Fibroblast of pulmonary artery (primary cell): ENCODE results near the gene ZNF618.
A peak's percentile ranks its signal among the peaks of the same experiment; 100 is the strongest.

Experiments used
- DNase-seq: peaks from one replicate; pipeline ENCODE4 v3.0.0-alpha.2; 2010; ENCODE audit warnings: low read depth
- H3K4me3 ChIP-seq: replicated peaks from 2 replicates; pipeline ENCODE4 v1.5.1; 2011; ENCODE audit warnings: low read depth, mild to moderate bottlenecking, control low read depth, low read length, moderate library complexity
- CTCF ChIP-seq: IDR thresholded peaks from 2 replicates; pipeline ENCODE4 v1.5.1; 2011; ENCODE audit warnings: mild to moderate bottlenecking, control low read depth, low read length, inconsistent platforms; ENCODE audit errors: missing control alignments

The ZNF618 gene

DNA sequence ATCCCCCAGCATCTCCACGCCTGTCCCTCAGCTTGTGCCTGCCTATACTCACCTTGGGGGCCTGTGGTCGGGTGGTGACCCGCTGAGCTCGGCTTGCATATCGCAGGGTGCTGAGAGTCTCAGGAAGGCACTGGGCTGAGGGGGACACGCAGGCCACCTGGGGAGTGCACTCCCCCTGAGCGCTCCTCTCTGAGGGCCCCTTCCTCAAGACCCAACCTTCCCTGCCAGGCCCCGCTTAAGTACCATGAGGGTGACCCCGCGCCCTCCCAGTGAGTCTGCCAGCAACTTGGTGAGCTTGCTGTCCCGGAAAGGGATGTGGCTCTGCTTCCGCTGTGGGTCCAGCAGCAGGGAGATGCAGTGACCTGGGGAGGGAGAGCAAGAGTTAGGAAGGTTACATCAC lies 218.9 kb downstream of the ZNF618 start:
- H3K4me3 ChIP-seq: no peak overlapping the region
- DNase-seq: no peak
- TF ChIP-seq CTCF: no peak

GRCh38 chr9:114096041-114096511 lies 220.0 kb downstream of the ZNF618 start:
- no peak overlapping the region for H3K4me3 ChIP-seq
- DNase-seq: no peak
- TF ChIP-seq CTCF: peak; percentile 21

GRCh38 chr9:114096866-114097612 lies 220.9 kb downstream of the ZNF618 start:
- no peak for DNase-seq
- no peak overlapping the region for H3K4me3 ChIP-seq
- no peak for TF ChIP-seq CTCF

DNA sequence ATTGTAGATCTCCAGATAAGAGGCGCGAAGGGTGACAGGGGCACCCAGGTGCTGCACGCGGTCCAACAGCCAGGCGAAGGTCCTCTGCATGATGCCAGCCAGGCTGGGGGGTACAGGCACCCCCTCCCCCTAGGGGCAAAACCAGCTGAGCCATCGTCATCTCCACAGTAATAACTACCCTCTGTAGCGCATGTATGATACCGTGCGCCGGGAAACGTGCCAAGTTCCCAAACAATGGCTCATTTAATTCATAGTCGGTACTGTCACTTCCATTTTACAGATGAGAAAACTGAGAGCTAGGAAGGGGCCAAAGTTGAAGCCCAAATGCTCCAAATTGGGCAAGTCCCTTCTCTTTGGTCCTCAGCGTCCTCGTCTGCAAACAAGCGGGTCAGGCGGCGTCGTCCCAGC lies 221.5 kb downstream of the ZNF618 start:
- peak overlapping the region; percentile 22 for H3K4me3 ChIP-seq
- TF ChIP-seq CTCF: no peak
- peak; percentile 30 for DNase-seq

DNA sequence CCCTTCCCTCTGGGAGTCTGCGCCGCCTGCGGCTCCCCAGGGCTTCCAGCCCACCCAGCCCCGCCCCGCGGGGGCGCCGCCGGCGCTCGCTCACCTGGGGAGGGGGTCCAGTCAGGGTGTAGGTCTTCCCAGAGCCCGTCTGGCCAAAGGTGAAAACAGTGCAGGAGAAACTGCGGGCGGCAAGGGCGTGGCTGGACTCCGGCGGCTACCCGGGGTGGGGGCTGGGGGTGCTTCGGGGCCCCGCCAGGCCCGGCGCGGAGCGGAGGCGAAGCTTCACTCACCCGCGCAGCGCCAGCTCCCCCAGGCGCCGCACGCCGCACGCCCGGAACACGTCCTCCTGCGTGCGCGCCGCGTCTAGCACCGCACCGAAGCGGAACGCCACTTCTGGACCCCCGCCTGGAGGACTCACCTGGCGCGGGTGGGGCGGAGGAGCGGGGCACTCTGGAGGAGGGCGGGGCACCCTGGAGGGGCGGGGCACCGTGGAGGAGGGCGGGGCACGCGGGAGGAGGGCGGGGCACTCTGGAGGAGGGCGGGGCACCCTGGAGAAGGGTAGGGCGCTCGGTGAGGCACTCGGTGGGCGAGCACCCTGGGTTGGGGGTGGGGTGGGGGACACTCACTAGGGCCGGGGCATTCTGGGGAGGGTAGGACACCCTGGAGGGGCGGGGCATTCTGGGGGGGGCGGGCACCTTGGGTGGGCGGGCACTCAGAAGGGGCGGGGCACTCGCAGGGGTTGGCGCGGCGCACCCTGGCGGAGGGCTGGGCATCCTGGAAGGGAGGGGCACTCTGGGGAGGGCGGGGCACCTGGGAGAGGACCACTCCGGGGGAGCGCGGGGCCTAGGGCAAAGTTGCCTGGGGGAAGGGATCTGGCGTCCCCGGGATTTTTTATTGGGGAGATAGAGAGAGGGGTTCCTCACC lies 222.2 kb downstream of the ZNF618 start:
- H3K4me3 ChIP-seq: peak overlapping the region; percentile 22
- DNase-seq: no peak
- TF ChIP-seq CTCF: no peak

- peak within 1 kb of the TSS; percentile 22 for H3K4me3 ChIP-seq
- TF ChIP-seq CTCF: no peak
- DNase-seq: no peak
Observed at GRCh38 chr9:114098936-114099668, 223.0 kb downstream of the ZNF618 start, which contains the start of gene KIF12. Gene KIF12 (minus strand): TSS chr9:114099292. CDS start chr9:114099276, 16 bp downstream.
